Spleen (tissue), 11 donors: ENCODE data around the gene TMEM169. TPM values are rescaled to one million over a fixed set of nuclear protein-coding genes. Genes with fewer than 3 reads are reported as not detected.

Experiments used
- DNase-seq: peaks from one replicate; pipeline ENCODE4 v3.0.0-alpha.2; 2020
- H3K27ac ChIP-seq, 8 donors: fragments of 200-600 bp; sonication (generic) in 7 of 8; 1 replicate in 4 of 8; 2 replicates in 4 of 8; pipeline versions ENCODE4 v1.5.0 to v1.8.0; 2016 to 2021; ENCODE audit warnings: inconsistent platforms in 4 of 8, mild to moderate bottlenecking in 4 of 8, moderate library complexity in 1 of 8
- H3K27me3 ChIP-seq, 7 donors: fragments of 200-600 bp; sonication (generic) in 6 of 7; replicated peaks in 1 of 7; 1 replicate in 4 of 7; 2 replicates in 3 of 7; pipeline versions ENCODE4 v1.5.0 to v1.8.0; 2016 to 2021; ENCODE audit warnings: inconsistent platforms in 3 of 7, mild to moderate bottlenecking in 1 of 7
- H3K36me3 ChIP-seq, 6 donors: fragments of 200-600 bp; sonication (generic) in 5 of 6; 1 replicate in 4 of 6; 2 replicates in 2 of 6; pipeline versions ENCODE4 v1.5.0 to v1.8.0; 2016 to 2021; ENCODE audit warnings: inconsistent platforms in 2 of 6
- H3K4me1 ChIP-seq, 6 donors: fragments of 200-600 bp; sonication (generic) in 5 of 6; 1 replicate in 3 of 6; 2 replicates in 3 of 6; pipeline versions ENCODE4 v1.5.0 to v1.8.0; 2016 to 2021; ENCODE audit warnings: inconsistent platforms in 3 of 6
- H3K4me3 ChIP-seq, 8 donors: fragments of 200-600 bp; sonication (generic) in 7 of 8; 1 replicate in 4 of 8; 2 replicates in 4 of 8; pipeline versions ENCODE4 v1.5.0 to v1.8.0; 2016 to 2021; ENCODE audit warnings: inconsistent platforms in 4 of 8, mild to moderate bottlenecking in 4 of 8, moderate library complexity in 2 of 8
- H3K9me3 ChIP-seq, 8 donors: fragments of 200-600 bp; sonication (generic) in 7 of 8; 1 replicate in 4 of 8; 2 replicates in 4 of 8; pipeline versions ENCODE4 v1.5.0 to v1.8.0; 2016 to 2021; ENCODE audit warnings: inconsistent platforms in 4 of 8
- CTCF ChIP-seq, 11 experiments: fragments of 200-600 bp in 7 of 11; fragments of 450-650 bp in 4 of 11; sonication (generic) in 4 of 11; IDR thresholded peaks in 8 of 11; conservative IDR thresholded peaks in 3 of 11; 1 replicate in 7 of 11; 2 replicates in 4 of 11; pipeline versions ENCODE4 v1.4.0 to v1.8.0; 2016 to 2021; ENCODE audit warnings: antibody characterized with exemption in 11 of 11, inconsistent platforms in 4 of 11, mild to moderate bottlenecking in 1 of 11
- POLR2A ChIP-seq, 3 donors: fragments of 450-650 bp; IDR thresholded peaks; one replicate each; pipeline ENCODE4 v1.5.1; 2017; ENCODE audit warnings: antibody characterized with exemption in 3 of 3, mild to moderate bottlenecking in 1 of 3
- POLR2AphosphoS5 ChIP-seq, 3 donors: sonication (generic); formaldehyde crosslinking; IDR thresholded peaks; one replicate each; pipeline ENCODE4 v1.5.1; 2017; ENCODE audit warnings: antibody characterized with exemption in 3 of 3
- WGBS, 5 donors: extraction: QIAGEN DNeasy Blood & Tissue Kit in 3 of 5; methylation state at CpG; one replicate each; pipeline versions ENCODE4 v1.1.5 to v1.1.7; 2013 to 2018; 5-methylcytosine and 5-hydroxymethylcytosine counted together
- intact Hi-C: fragments of 100-400 bp; cut with DNase I; formaldehyde crosslinking; loops from one replicate; pipeline ENCODE4 v1.15.0; 2023; ENCODE audit warnings: low total_unique reads
- polyA plus RNA-seq, 3 donors: library from polyadenylated mRNA; stranded (reverse); fragments of 200-250 nt; gene quantifications; one replicate each; pipeline ENCODE4 v1.2.1, GENCODE V29; 2013
- total RNA-seq, 7 donors: library from RNA; depleted of rRNA in 3 of 7; stranded (reverse); fragments of >200 nt in 3 of 7; fragmentation: NEBNext Ultra II Directional in 4 of 7; extraction: Animal tissue kit (Norgen Biotek cat#: 25700) in 4 of 7; gene quantifications; one replicate each; pipeline versions ENCODE4 v1.1.0 to v1.2.1, GENCODE V29; 2016 to 2021
- donor health status: healthy with polysubstance abuse.
- donor health status: DM: no; HTN: no; CAD: no; lungs with moderate emphysema.
- donor health status: DM: no; HTN: no; CAD: no.
- donor health status: Bipolar disorder and iron deficiency.
- donor health status: healthy.
- donor health status: DM: no; HTN: no; CAD: no.
- donor health status: DM: yes; HTN: yes; CAD: no.

The TMEM169 gene
- total and polyA plus RNA-seq, 10 donors, result 0.19 to 1.3 (median 0.83) TPM

- no peak for DNase-seq
- Histone ChIP-seq H3K4me3 (no peak overlapping the region), H3K9me3 (no peaks in the 10 kb centered on the region), H3K36me3 (peaks cover 3 to 100% (median 93%) of the 10 kb centered on the region in 6 donors), H3K27me3 (no peaks in the 10 kb centered on the region), H3K4me1 (peaks cover 0 to 5% (median 0%) of the 10 kb centered on the region in 6 donors), H3K27ac (no peak overlapping the region)
- 94 to 99% (median 97%) methylated on average over 4 of the region's 4 CpGs for WGBS, 5 donors
- no peak for TF ChIP-seq POLR2AphosphoS5 (IDR thresholded peaks at IDR 0.05)
- intact Hi-C loops, result no loop called here
Measured at GRCh38 chr2:216148983-216149382, 67.3 kb downstream of the TMEM169 start.

- TF ChIP-seq POLR2AphosphoS5 (IDR thresholded peaks at IDR 0.05), result no peak
- no peak for TF ChIP-seq POLR2A (IDR thresholded peaks at IDR 0.05)
- TF ChIP-seq CTCF (IDR thresholded peaks at IDR 0.05 in 8 of 11, conservative IDR thresholded peaks at IDR 0.05 in 3 of 11), result no peak
- DNase-seq, result no peak
- WGBS, 5 donors, result 86 to 93% (median 90%) methylated on average over 5 of the region's 5 CpGs
- Histone ChIP-seq H3K36me3 (peaks cover 3 to 100% (median 93%) of the 10 kb centered on the region in 6 donors), H3K4me3 (no peak overlapping the region), H3K27ac (no peak overlapping the region), H3K4me1 (peaks cover 0 to 5% (median 0%) of the 10 kb centered on the region in 6 donors), H3K27me3 (no peaks in the 10 kb centered on the region), H3K9me3 (no peaks in the 10 kb centered on the region)
- intact Hi-C loops, result no loop called here
Measured at GRCh38 chr2:216149741-216150140, 68.0 kb downstream of the TMEM169 start.

- no peaks in the 10 kb centered on the region for H3K27me3 ChIP-seq
- no peak for TF ChIP-seq POLR2A (IDR thresholded peaks at IDR 0.05)
- TF ChIP-seq CTCF (IDR thresholded peaks at IDR 0.05 in 8 of 11, conservative IDR thresholded peaks at IDR 0.05 in 3 of 11), result no peak
- no peak for TF ChIP-seq POLR2AphosphoS5 (IDR thresholded peaks at IDR 0.05)
- intact Hi-C loops, result no loop called here
- no peak for DNase-seq
- no peak overlapping the region for H3K27ac ChIP-seq
- WGBS, 5 donors, result 91 to 96% (median 94%) methylated on average over 7 of the region's 7 CpGs
- peaks cover 3 to 100% (median 95%) of the 10 kb centered on the region in 6 donors for H3K36me3 ChIP-seq
- H3K4me3 ChIP-seq, result no peak overlapping the region
- H3K4me1 ChIP-seq, result no peaks in the 10 kb centered on the region
- no peaks in the 10 kb centered on the region for H3K9me3 ChIP-seq
Measured at GRCh38 chr2:216151313-216152025, 69.8 kb downstream of the TMEM169 start.

Other genes with a start within 250 kb of the TMEM169 start
- 1 to 10 TPM; 4.6 to 8.3 (median 6.6) TPM for gene MREG, start 68.4 kb upstream of the TMEM169 start, total RNA-seq
- 1 to 10 TPM; 4.5 to 7.0 (median 4.8) TPM for gene MREG, start 68.4 kb upstream of the TMEM169 start, polyA plus RNA-seq
- 10 to 100 TPM in 5 of 7 donors, 1 to 10 TPM in 2; 6.9 to 16.9 (median 12.9) TPM for gene PECR, start 110 bp upstream of the TMEM169 start, total RNA-seq
- gene PECR, start 110 bp upstream of the TMEM169 start, polyA plus RNA-seq, result 1 to 10 TPM; 5.0 to 6.2 (median 5.1) TPM
- 100 to 1,000 TPM; 146 to 252 (median 211) TPM for gene XRCC5, start 27.4 kb downstream of the TMEM169 start, total RNA-seq
- gene XRCC5, start 27.4 kb downstream of the TMEM169 start, polyA plus RNA-seq, result 10 to 100 TPM; 63.5 to 81.8 (median 77.4) TPM